H1 (cell line): ENCODE data around the gene PTPN18.

Experiments used
- ATF2 ChIP-seq: IDR thresholded peaks from 2 replicates; pipeline ENCODE4 v1.6.1; 2012; ENCODE audit warnings: low read length, inconsistent platforms
- EP300 ChIP-seq, 2 experiments: IDR thresholded peaks; 1 replicate in 1 of 2; 2 replicates in 1 of 2; pipeline ENCODE4 v1.6.1; 2011 to 2012; ENCODE audit warnings: low read depth in 2 of 2, low read length in 2 of 2, mild to moderate bottlenecking in 2 of 2, borderline replicate concordance in 1 of 2, inconsistent platforms in 1 of 2, moderate library complexity in 1 of 2
- EZH2 ChIP-seq: fragments of 200-600 bp; sonication (generic); IDR thresholded peaks from 2 replicates; pipeline ENCODE4 v1.7.1; 2012; ENCODE audit warnings: low read depth, mild to moderate bottlenecking, moderate library complexity, low read length, inconsistent platforms; ENCODE audit not compliant: severe bottlenecking
- HDAC6 ChIP-seq: IDR thresholded peaks from one replicate; pipeline ENCODE4 v1.7.1; 2012; ENCODE audit warnings: low read depth, mild to moderate bottlenecking, inconsistent platforms, low read length, moderate library complexity
- POLR2A ChIP-seq, 2 experiments: IDR thresholded peaks; 1 replicate in 1 of 2; 2 replicates in 1 of 2; pipeline ENCODE4 v1.6.1; 2011; ENCODE audit warnings: low read depth in 2 of 2, low read length in 2 of 2, mild to moderate bottlenecking in 2 of 2; ENCODE audit errors: control extremely low read depth in 1 of 2
- RAD21 ChIP-seq, 2 experiments: IDR thresholded peaks in 1 of 2; conservative IDR thresholded peaks in 1 of 2; 2 replicates each; pipeline ENCODE4 v1.6.1; 2011; ENCODE audit warnings: low read depth in 2 of 2, low read length in 2 of 2, improper control_type of control experiment in 1 of 2, inconsistent platforms in 1 of 2, mild to moderate bottlenecking in 1 of 2, moderate library complexity in 1 of 2
- RFX5 ChIP-seq: IDR thresholded peaks from 2 replicates; pipeline ENCODE4 v1.6.1; 2011; ENCODE audit warnings: low read depth, low read length, improper control_type of control experiment, borderline replicate concordance
- TF ChIP-seq, protein P1 (sequence below): fragments of 300-600 bp; sonication (generic); IDR thresholded peaks from 2 replicates; pipeline ENCODE4 v1.7.1; 2012; ENCODE audit warnings: low read length, moderate library complexity, mild to moderate bottlenecking, inconsistent platforms; ENCODE audit not compliant: insufficient replicate concordance
- TF ChIP-seq, protein P2 (sequence below), 3 experiments: IDR thresholded peaks; 1 replicate in 2 of 3; 2 replicates in 1 of 3; pipeline versions ENCODE4 v1.5.1 to v1.6.1; 2011; ENCODE audit warnings: low read length in 3 of 3, mild to moderate bottlenecking in 3 of 3, inconsistent platforms in 2 of 3, low read depth in 1 of 3, moderate library complexity in 1 of 3; ENCODE audit not compliant: insufficient read depth in 1 of 3; ENCODE audit errors: control extremely low read depth in 1 of 3

DNA sequence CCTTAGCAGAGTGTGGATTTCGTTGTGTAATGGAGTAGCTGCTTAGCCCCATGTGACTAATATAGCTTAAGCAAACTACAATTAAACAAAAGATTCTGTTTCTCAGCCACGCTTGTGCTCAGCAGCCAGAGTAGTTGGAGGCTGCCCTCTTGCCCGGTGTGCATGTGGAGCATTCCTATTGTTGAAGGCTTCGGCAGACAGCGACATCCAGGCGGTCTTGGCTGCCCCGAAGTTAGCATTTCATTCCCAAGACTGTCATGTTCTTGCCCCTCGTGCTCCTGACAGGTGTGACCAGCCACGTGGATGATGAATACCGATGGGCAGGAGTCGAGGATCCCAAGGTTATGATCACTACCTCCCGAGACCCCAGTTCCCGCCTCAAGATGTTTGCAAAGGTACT is 10.8 kb upstream of the PTPN18 start:
- TF ChIP-seq, protein P1, sequence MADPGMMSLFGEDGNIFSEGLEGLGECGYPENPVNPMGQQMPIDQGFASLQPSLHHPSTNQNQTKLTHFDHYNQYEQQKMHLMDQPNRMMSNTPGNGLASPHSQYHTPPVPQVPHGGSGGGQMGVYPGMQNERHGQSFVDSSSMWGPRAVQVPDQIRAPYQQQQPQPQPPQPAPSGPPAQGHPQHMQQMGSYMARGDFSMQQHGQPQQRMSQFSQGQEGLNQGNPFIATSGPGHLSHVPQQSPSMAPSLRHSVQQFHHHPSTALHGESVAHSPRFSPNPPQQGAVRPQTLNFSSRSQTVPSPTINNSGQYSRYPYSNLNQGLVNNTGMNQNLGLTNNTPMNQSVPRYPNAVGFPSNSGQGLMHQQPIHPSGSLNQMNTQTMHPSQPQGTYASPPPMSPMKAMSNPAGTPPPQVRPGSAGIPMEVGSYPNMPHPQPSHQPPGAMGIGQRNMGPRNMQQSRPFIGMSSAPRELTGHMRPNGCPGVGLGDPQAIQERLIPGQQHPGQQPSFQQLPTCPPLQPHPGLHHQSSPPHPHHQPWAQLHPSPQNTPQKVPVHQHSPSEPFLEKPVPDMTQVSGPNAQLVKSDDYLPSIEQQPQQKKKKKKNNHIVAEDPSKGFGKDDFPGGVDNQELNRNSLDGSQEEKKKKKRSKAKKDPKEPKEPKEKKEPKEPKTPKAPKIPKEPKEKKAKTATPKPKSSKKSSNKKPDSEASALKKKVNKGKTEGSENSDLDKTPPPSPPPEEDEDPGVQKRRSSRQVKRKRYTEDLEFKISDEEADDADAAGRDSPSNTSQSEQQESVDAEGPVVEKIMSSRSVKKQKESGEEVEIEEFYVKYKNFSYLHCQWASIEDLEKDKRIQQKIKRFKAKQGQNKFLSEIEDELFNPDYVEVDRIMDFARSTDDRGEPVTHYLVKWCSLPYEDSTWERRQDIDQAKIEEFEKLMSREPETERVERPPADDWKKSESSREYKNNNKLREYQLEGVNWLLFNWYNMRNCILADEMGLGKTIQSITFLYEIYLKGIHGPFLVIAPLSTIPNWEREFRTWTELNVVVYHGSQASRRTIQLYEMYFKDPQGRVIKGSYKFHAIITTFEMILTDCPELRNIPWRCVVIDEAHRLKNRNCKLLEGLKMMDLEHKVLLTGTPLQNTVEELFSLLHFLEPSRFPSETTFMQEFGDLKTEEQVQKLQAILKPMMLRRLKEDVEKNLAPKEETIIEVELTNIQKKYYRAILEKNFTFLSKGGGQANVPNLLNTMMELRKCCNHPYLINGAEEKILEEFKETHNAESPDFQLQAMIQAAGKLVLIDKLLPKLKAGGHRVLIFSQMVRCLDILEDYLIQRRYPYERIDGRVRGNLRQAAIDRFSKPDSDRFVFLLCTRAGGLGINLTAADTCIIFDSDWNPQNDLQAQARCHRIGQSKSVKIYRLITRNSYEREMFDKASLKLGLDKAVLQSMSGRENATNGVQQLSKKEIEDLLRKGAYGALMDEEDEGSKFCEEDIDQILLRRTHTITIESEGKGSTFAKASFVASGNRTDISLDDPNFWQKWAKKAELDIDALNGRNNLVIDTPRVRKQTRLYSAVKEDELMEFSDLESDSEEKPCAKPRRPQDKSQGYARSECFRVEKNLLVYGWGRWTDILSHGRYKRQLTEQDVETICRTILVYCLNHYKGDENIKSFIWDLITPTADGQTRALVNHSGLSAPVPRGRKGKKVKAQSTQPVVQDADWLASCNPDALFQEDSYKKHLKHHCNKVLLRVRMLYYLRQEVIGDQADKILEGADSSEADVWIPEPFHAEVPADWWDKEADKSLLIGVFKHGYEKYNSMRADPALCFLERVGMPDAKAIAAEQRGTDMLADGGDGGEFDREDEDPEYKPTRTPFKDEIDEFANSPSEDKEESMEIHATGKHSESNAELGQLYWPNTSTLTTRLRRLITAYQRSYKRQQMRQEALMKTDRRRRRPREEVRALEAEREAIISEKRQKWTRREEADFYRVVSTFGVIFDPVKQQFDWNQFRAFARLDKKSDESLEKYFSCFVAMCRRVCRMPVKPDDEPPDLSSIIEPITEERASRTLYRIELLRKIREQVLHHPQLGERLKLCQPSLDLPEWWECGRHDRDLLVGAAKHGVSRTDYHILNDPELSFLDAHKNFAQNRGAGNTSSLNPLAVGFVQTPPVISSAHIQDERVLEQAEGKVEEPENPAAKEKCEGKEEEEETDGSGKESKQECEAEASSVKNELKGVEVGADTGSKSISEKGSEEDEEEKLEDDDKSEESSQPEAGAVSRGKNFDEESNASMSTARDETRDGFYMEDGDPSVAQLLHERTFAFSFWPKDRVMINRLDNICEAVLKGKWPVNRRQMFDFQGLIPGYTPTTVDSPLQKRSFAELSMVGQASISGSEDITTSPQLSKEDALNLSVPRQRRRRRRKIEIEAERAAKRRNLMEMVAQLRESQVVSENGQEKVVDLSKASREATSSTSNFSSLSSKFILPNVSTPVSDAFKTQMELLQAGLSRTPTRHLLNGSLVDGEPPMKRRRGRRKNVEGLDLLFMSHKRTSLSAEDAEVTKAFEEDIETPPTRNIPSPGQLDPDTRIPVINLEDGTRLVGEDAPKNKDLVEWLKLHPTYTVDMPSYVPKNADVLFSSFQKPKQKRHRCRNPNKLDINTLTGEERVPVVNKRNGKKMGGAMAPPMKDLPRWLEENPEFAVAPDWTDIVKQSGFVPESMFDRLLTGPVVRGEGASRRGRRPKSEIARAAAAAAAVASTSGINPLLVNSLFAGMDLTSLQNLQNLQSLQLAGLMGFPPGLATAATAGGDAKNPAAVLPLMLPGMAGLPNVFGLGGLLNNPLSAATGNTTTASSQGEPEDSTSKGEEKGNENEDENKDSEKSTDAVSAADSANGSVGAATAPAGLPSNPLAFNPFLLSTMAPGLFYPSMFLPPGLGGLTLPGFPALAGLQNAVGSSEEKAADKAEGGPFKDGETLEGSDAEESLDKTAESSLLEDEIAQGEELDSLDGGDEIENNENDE, result no peak
- TF ChIP-seq ATF2 (no peak), EZH2 (no peak), POLR2A (IDR thresholded peaks at IDR 0.05; ENCODE audit: control extremely low read depth in 1 of 2, low read depth in 2 of 2, low read length in 2 of 2) (no peak), EP300 (IDR thresholded peaks at IDR 0.05; ENCODE audit: borderline replicate concordance in 1 of 2, low read depth in 2 of 2, low read length in 2 of 2) (no peak), RAD21 (IDR thresholded peaks at IDR 0.05 in 1 of 2, conservative IDR thresholded peaks at IDR 0.05 in 1 of 2; ENCODE audit: low read depth in 2 of 2, low read length in 2 of 2) (no peak), RFX5 (no peak), HDAC6 (no peak)
- TF ChIP-seq, protein P2, sequence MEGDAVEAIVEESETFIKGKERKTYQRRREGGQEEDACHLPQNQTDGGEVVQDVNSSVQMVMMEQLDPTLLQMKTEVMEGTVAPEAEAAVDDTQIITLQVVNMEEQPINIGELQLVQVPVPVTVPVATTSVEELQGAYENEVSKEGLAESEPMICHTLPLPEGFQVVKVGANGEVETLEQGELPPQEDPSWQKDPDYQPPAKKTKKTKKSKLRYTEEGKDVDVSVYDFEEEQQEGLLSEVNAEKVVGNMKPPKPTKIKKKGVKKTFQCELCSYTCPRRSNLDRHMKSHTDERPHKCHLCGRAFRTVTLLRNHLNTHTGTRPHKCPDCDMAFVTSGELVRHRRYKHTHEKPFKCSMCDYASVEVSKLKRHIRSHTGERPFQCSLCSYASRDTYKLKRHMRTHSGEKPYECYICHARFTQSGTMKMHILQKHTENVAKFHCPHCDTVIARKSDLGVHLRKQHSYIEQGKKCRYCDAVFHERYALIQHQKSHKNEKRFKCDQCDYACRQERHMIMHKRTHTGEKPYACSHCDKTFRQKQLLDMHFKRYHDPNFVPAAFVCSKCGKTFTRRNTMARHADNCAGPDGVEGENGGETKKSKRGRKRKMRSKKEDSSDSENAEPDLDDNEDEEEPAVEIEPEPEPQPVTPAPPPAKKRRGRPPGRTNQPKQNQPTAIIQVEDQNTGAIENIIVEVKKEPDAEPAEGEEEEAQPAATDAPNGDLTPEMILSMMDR (IDR thresholded peaks at IDR 0.05; ENCODE audit: control extremely low read depth in 1 of 3, insufficient read depth in 1 of 3, low read depth in 1 of 3, low read length in 3 of 3), result no peak
